ENCODE measurements around the gene UBE2F. TPM values are rescaled to one million over a fixed set of nuclear protein-coding genes. Genes with fewer than 3 reads are reported as not detected.

UBE2F gene
- total RNA-seq, 1 experiment from 2014 or later: 103 TPM

DNA sequence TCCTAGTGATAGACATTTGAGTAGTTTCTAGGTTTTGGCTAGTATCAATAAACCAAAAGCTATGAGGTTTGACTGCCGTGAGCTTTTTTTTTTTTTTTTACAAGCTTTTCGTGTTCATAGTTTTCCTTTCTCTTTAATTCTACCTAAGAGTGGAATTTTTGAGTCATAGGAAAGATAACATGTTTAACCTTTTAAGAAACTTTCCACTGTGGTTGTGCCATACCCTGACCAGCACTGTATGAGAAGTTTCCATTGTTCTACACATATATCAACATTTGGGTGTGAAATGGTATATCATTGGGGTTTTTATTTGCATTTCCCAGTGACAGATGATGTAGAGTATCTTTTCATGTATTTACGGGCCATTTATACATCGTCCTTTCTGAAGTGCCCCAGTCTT lies 31.7 kb downstream of the UBE2F start:
- ChIA-PET CTCF (interaction anchor here (0.6 kb wide), 1 partner anchor 78 kb away, joined by 3 read pairs; no protein-coding TSS in a partner anchor), POLR2A (ENCODE audit: unreplicated experiment) (no interaction called here)
- H3K4me3 ChIP-seq: no peak overlapping the region
- BruUV-seq (replicated peaks): no TSS peak
- peaks cover 19% of the 10 kb centered on the region for H3F3A ChIP-seq (ENCODE audit: insufficient read depth, low read depth)
- no peaks in the 10 kb centered on the region for H3K27me3 ChIP-seq (ENCODE audit: insufficient read depth, low read depth)
- H3K4me2 ChIP-seq: no peak overlapping the region
- H3K27ac ChIP-seq: no peak overlapping the region
- H3K9me2 ChIP-seq (ENCODE audit: insufficient read depth): no peaks in the 10 kb centered on the region
- H3K79me2 ChIP-seq (ENCODE audit: low read depth): no peaks in the 10 kb centered on the region; the same call in 1 of the 2 replicates
- H3K9me3 ChIP-seq (ENCODE audit: insufficient read depth, low read depth): peaks cover 5% of the 10 kb centered on the region; the same call in 1 of the 2 replicates
- H2AFZ ChIP-seq: no peak overlapping the region
- H4K20me1 ChIP-seq (ENCODE audit: insufficient read depth): no peaks in the 10 kb centered on the region; the same call in 1 of the 2 replicates
- no peak for DNase-seq
- peaks cover 7% of the 10 kb centered on the region; the same call in 1 of the 2 replicates for H3K36me3 ChIP-seq (ENCODE audit: low read depth)
- TF ChIP-seq, protein P1, sequence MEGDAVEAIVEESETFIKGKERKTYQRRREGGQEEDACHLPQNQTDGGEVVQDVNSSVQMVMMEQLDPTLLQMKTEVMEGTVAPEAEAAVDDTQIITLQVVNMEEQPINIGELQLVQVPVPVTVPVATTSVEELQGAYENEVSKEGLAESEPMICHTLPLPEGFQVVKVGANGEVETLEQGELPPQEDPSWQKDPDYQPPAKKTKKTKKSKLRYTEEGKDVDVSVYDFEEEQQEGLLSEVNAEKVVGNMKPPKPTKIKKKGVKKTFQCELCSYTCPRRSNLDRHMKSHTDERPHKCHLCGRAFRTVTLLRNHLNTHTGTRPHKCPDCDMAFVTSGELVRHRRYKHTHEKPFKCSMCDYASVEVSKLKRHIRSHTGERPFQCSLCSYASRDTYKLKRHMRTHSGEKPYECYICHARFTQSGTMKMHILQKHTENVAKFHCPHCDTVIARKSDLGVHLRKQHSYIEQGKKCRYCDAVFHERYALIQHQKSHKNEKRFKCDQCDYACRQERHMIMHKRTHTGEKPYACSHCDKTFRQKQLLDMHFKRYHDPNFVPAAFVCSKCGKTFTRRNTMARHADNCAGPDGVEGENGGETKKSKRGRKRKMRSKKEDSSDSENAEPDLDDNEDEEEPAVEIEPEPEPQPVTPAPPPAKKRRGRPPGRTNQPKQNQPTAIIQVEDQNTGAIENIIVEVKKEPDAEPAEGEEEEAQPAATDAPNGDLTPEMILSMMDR (conservative IDR thresholded peaks at IDR 0.05): no peak
- no peak for TF ChIP-seq EZH2 (IDR thresholded peaks at IDR 0.05; ENCODE audit: low read depth)
- no peaks in the 10 kb centered on the region for H3K4me1 ChIP-seq (replicated peaks; ENCODE audit: insufficient read depth)
- intact Hi-C loops (cut with micrococcal nuclease; ENCODE audit: unreplicated experiment): no loop called here

DNA sequence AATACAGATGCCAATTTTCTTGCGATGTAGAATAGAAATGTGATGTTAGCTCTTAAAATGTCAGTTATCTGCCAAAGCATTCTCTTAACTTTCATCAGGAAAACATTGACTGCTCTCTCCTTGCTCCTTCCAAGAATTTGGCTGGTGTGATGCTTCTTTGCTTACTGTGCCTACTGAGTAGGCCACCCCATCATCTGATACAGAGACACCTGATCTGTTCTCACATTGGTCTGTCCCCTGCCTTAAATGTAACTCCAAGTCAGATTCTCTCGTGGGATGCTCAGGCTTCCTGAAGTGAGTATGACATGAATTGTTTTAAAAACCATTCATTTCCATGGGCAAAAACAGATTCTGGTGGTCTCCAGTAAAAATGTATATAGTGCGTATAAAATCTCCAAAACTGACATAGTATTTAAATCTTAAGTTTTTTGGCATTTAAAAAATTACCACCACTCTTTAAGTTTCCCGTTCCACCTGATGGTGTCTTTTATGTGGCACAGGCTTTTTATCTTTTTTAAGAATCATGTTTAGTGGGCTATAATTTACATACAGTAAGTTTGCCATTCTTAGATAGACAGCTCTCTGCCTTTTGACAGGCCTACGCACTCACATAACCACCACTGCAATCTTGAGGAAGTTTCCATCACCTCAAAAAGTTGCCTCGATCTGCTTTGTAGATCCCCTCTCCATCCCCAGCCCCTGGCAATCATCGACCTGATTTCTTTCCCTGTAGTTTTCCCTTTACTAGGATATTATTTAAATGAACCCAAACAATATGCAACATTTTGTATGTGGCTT lies 36.6 kb downstream of the UBE2F start:
- BruUV-seq (replicated peaks): no TSS peak

DNA sequence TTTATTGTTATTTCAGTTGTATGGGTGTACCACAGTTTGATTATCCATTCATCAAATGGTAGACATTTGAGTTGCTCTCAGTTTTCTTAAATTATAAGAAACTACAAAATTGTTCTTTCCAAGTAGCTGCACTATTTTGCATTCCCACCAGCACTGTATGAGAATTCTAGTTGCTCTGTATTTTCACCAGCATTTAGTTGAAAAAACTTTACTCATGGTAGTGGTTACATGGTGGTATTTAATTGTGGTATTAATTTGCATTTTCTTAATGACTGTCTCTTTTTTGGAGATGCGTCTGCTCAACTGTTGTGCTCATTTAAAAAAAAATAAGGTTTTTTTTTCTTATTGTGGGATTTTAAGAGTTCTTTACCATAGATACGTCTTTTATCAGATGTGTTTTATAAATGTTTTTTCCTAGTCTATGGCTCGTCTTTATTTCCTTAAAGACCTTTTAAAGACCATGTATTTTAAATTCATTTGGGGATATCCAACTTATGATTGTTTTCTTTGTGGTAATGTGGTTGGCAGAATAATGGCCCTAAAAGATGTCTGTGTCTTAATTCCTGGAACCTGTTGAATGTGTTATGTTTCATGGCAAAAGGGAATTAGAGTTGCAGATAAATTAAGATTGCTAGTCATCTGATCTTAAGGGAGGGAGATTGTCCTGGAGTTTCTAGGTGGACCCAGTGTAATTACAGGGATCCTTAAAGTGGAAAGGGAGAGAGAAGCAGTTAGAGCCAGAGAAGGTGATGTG lies 37.4 kb downstream of the UBE2F start:
- Histone ChIP-seq H3K9me3 (ENCODE audit: insufficient read depth, low read depth) (0 out of 2 replicates have a peak, but pooled peaks cover 2% of the 10 kb centered on the region), H3K79me2 (ENCODE audit: low read depth) (peaks cover 15% of the 10 kb centered on the region), H4K20me1 (ENCODE audit: insufficient read depth) (peaks cover 8% of the 10 kb centered on the region), H3K4me3 (no peak overlapping the region), H3K4me2 (no peak overlapping the region), H3K9me2 (ENCODE audit: insufficient read depth) (no peaks in the 10 kb centered on the region), H3K27ac (no peak overlapping the region), H3K36me3 (ENCODE audit: low read depth) (peaks cover 3% of the 10 kb centered on the region; the same call in 1 of the 2 replicates), H2AFZ (no peak overlapping the region), H3F3A (ENCODE audit: insufficient read depth, low read depth) (peaks cover 7% of the 10 kb centered on the region), H3K27me3 (ENCODE audit: insufficient read depth, low read depth) (no peaks in the 10 kb centered on the region), H3K4me1 (replicated peaks; ENCODE audit: insufficient read depth) (no peaks in the 10 kb centered on the region)
- BruUV-seq (replicated peaks): no TSS peak
- ChIA-PET CTCF (no interaction called here), POLR2A (ENCODE audit: unreplicated experiment) (no interaction called here)
- no peak for TF ChIP-seq EZH2 (IDR thresholded peaks at IDR 0.05; ENCODE audit: low read depth)
- TF ChIP-seq, protein P1 (conservative IDR thresholded peaks at IDR 0.05): no peak
- DNase-seq: no peak
- intact Hi-C loops (cut with micrococcal nuclease; ENCODE audit: unreplicated experiment): no loop called here

More for the DNA sequence above, 36.6 kb downstream of the UBE2F start:
- TF ChIP-seq, protein P1 (conservative IDR thresholded peaks at IDR 0.05): no peak
- TF ChIP-seq EZH2 (IDR thresholded peaks at IDR 0.05; ENCODE audit: low read depth): no peak
- ChIA-PET POLR2A (ENCODE audit: unreplicated experiment) (no interaction called here), CTCF (interaction anchor here (0.7 kb wide), 1 partner anchor 288 kb away, joined by 5 read pairs; no protein-coding TSS in a partner anchor)
- no peak overlapping the region for H2AFZ ChIP-seq
- peaks cover 10% of the 10 kb centered on the region for H3F3A ChIP-seq (ENCODE audit: insufficient read depth, low read depth)
- peaks cover 5% of the 10 kb centered on the region; the same call in 1 of the 2 replicates for H3K9me3 ChIP-seq (ENCODE audit: insufficient read depth, low read depth)
- intact Hi-C loops (cut with micrococcal nuclease; ENCODE audit: unreplicated experiment): no loop called here
- H3K27ac ChIP-seq: no peak overlapping the region
- no peak overlapping the region for H3K4me2 ChIP-seq
- H4K20me1 ChIP-seq (ENCODE audit: insufficient read depth): peaks cover 8% of the 10 kb centered on the region
- no peaks in the 10 kb centered on the region for H3K9me2 ChIP-seq (ENCODE audit: insufficient read depth)
- peaks cover 13% of the 10 kb centered on the region for H3K79me2 ChIP-seq (ENCODE audit: low read depth)
- H3K36me3 ChIP-seq (ENCODE audit: low read depth): peaks cover 3% of the 10 kb centered on the region; the same call in 1 of the 2 replicates
- H3K4me3 ChIP-seq: no peak overlapping the region
- H3K4me1 ChIP-seq (replicated peaks; ENCODE audit: insufficient read depth): no peaks in the 10 kb centered on the region
- DNase-seq: no peak
- H3K27me3 ChIP-seq (ENCODE audit: insufficient read depth, low read depth): no peaks in the 10 kb centered on the region
